HG03103 (cell line): ENCODE measurements around the gene TBC1D30.
A peak's percentile ranks its signal among the peaks of the same experiment; 100 is the strongest.

Experiments
- ATAC-seq: cut with Tn5 transposase; IDR thresholded peaks from one replicate; pipeline ENCODE4 v1.9.1; 2021; ENCODE audit warnings: low read depth; ENCODE audit not compliant: unreplicated experiment

The TBC1D30 gene

GRCh38 chr12:64802180-64802775 is 22.2 kb upstream of the TBC1D30 start:
- peak; percentile 64 for ATAC-seq

- no peak for ATAC-seq
Measured at GRCh38 chr12:64806173-64806572, 18.3 kb upstream of the TBC1D30 start.

GRCh38 chr12:64806593-64807460 is 17.6 kb upstream of the TBC1D30 start:
- ATAC-seq, result no peak

GRCh38 chr12:64808110-64808509 is 16.3 kb upstream of the TBC1D30 start:
- no peak for ATAC-seq

GRCh38 chr12:64810831-64811230 is 13.6 kb upstream of the TBC1D30 start:
- ATAC-seq, result no peak

- no peak for ATAC-seq
Measured at GRCh38 chr12:64813723-64814122, 10.7 kb upstream of the TBC1D30 start.

GRCh38 chr12:64814432-64814831 is 10.0 kb upstream of the TBC1D30 start:
- no peak for ATAC-seq

GRCh38 chr12:64819816-64820402 is 4.5 kb upstream of the TBC1D30 start:
- no peak for ATAC-seq

- no peak for ATAC-seq
Measured at GRCh38 chr12:64820593-64820992, 3.9 kb upstream of the TBC1D30 start.

- no peak for ATAC-seq
Measured at GRCh38 chr12:64821116-64821630, 3.3 kb upstream of the TBC1D30 start.

- ATAC-seq, result no peak
Measured at GRCh38 chr12:64824130-64824499, 332 bp upstream of the TBC1D30 start.

GRCh38 chr12:64825143-64826021 is 935 bp downstream of the TBC1D30 start:
- no peak for ATAC-seq

- no peak for ATAC-seq
Measured at GRCh38 chr12:64826234-64826633, 1.8 kb downstream of the TBC1D30 start.

- ATAC-seq, result no peak
Measured at GRCh38 chr12:64828713-64829112, 4.3 kb downstream of the TBC1D30 start.

GRCh38 chr12:64833928-64834327 is 9.5 kb downstream of the TBC1D30 start:
- no peak for ATAC-seq

- no peak for ATAC-seq
Measured at GRCh38 chr12:64835901-64836300, 11.5 kb downstream of the TBC1D30 start.

- ATAC-seq, result no peak
Measured at GRCh38 chr12:64836856-64837255, 12.4 kb downstream of the TBC1D30 start.

- ATAC-seq, result no peak
Measured at GRCh38 chr12:64837427-64837826, 13.0 kb downstream of the TBC1D30 start.

GRCh38 chr12:64840119-64840518 is 15.7 kb downstream of the TBC1D30 start:
- ATAC-seq, result no peak

GRCh38 chr12:64840949-64841717 is 16.7 kb downstream of the TBC1D30 start:
- no peak for ATAC-seq
